Prostate gland (tissue), 2 donors: ENCODE results near the gene CEP78. TPM values are rescaled to one million over a fixed set of nuclear protein-coding genes. Genes with fewer than 3 reads are reported as not detected.
"Not testable (repeated sequence)": the region's sequence is repeated elsewhere in the genome, so short reads cannot be mapped to it uniquely, and the experiment has no call there.

Source experiments
- DNase-seq: peaks from one replicate; pipeline ENCODE4 v3.0.0-alpha.2; 2019; ENCODE audit warnings: low spot score
- H3K27ac ChIP-seq, 2 donors: fragments of 200-600 bp; sonication (generic); 2 replicates each; pipeline ENCODE4 v1.5.1; 2017 to 2019
- H3K27me3 ChIP-seq: fragments of 200-600 bp; sonication (generic); replicated peaks from 2 replicates; pipeline ENCODE4 v1.5.1; 2019; ENCODE audit not compliant: insufficient read depth
- H3K36me3 ChIP-seq, 2 donors: fragments of 200-600 bp; sonication (generic); 1 replicate in 1 of 2; 2 replicates in 1 of 2; pipeline versions ENCODE4 v1.5.1 to v1.8.1; 2017 to 2019
- H3K4me1 ChIP-seq: fragments of 200-600 bp; sonication (generic); replicated peaks from 2 replicates; pipeline ENCODE4 v1.5.1; 2019
- H3K4me3 ChIP-seq, 2 donors: fragments of 200-600 bp; sonication (generic); 2 replicates each; pipeline ENCODE4 v1.5.1; 2017 to 2019
- H3K9me3 ChIP-seq: fragments of 200-600 bp; sonication (generic); 2 replicates; pipeline ENCODE4 v1.5.1; 2017
- POLR2A ChIP-seq: fragments of 450-650 bp; IDR thresholded peaks from one replicate; pipeline ENCODE4 v1.6.1; 2016; ENCODE audit warnings: antibody characterized with exemption, mild to moderate bottlenecking
- POLR2AphosphoS5 ChIP-seq: sonication (generic); formaldehyde crosslinking; IDR thresholded peaks from one replicate; pipeline ENCODE4 v1.6.1; 2017; ENCODE audit warnings: antibody characterized with exemption
- WGBS: methylation state at CpG from one replicate; pipeline ENCODE4 v1.1.5; 2018; 5-methylcytosine and 5-hydroxymethylcytosine counted together
- intact Hi-C: fragments of 100-400 bp; cut with DNase I; formaldehyde crosslinking; loops from one replicate; pipeline ENCODE4 v1.14.2; 2022
- total RNA-seq, 2 donors: library from RNA; depleted of rRNA; stranded (reverse); fragments of >200 nt; gene quantifications; one replicate each; pipeline ENCODE4 v1.1.0, GENCODE V29; 2016
- TF ChIP-seq, protein P1 (sequence below), 4 experiments: fragments of 200-600 bp in 2 of 4; fragments of 450-650 bp in 2 of 4; sonication (generic) in 2 of 4; IDR thresholded peaks; 1 replicate in 3 of 4; 2 replicates in 1 of 4; pipeline ENCODE4 v1.5.1; 2016 to 2019; ENCODE audit warnings: antibody characterized with exemption in 4 of 4, mild to moderate bottlenecking in 2 of 4, moderate library complexity in 2 of 4

CEP78 gene
- total RNA-seq, 2 donors from 2014 or later = 12.0 to 16.5 TPM

DNA sequence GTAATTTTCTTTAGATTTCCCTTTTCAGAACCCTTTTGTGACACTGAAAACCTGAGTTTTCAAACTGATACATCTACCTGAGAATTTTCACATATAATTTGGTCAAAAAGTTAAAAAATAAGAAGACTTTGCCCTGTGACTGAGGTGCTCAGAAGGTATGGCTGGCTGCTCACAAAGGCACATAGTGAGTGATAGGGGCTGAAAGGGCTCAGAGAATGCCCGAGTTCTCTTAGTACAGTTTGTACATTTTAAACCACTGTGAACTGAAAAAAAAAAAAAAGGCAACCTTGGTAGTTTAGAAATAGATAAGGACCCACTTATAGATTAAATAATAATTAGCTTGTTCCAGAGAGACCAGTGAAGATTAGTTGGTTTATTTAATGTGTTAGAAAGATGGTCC is 42.9 kb downstream of the CEP78 start:
- 76% methylated on average over 1 of the region's 1 CpG for WGBS
- H3K27ac ChIP-seq = no peak overlapping the region
- intact Hi-C loops = no loop called here

GRCh38 chr9:78280982-78281668 is 45.2 kb downstream of the CEP78 start:
- H3K36me3 ChIP-seq = no peaks in the 10 kb centered on the region
- H3K4me1 ChIP-seq = no peaks in the 10 kb centered on the region
- no peak overlapping the region for H3K4me3 ChIP-seq
- intact Hi-C loops = no loop called here
- TF ChIP-seq POLR2AphosphoS5 = peak; percentile 10
- TF ChIP-seq POLR2A = no peak
- H3K9me3 ChIP-seq = no peaks in the 10 kb centered on the region
- peak; percentile 41 for DNase-seq
- 29% methylated on average over 3 of the region's 3 CpGs for WGBS
- H3K27me3 ChIP-seq = no peaks in the 10 kb centered on the region
- H3K27ac ChIP-seq = no peak overlapping the region

More for the DNA sequence above, 42.9 kb downstream of the CEP78 start:
- DNase-seq = no peak
- Histone ChIP-seq H3K27me3 (no peaks in the 10 kb centered on the region), H3K4me1 (no peaks in the 10 kb centered on the region), H3K36me3 (no peaks in the 10 kb centered on the region), H3K4me3 (no peak overlapping the region), H3K9me3 (no peaks in the 10 kb centered on the region)
- TF ChIP-seq POLR2A (no peak), POLR2AphosphoS5 (no peak)
- TF ChIP-seq, protein P1, sequence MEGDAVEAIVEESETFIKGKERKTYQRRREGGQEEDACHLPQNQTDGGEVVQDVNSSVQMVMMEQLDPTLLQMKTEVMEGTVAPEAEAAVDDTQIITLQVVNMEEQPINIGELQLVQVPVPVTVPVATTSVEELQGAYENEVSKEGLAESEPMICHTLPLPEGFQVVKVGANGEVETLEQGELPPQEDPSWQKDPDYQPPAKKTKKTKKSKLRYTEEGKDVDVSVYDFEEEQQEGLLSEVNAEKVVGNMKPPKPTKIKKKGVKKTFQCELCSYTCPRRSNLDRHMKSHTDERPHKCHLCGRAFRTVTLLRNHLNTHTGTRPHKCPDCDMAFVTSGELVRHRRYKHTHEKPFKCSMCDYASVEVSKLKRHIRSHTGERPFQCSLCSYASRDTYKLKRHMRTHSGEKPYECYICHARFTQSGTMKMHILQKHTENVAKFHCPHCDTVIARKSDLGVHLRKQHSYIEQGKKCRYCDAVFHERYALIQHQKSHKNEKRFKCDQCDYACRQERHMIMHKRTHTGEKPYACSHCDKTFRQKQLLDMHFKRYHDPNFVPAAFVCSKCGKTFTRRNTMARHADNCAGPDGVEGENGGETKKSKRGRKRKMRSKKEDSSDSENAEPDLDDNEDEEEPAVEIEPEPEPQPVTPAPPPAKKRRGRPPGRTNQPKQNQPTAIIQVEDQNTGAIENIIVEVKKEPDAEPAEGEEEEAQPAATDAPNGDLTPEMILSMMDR (IDR thresholded peaks at IDR 0.05) = no peak

GRCh38 chr9:78284181-78284580 is 48.3 kb downstream of the CEP78 start:
- H3K27me3 ChIP-seq, DNase-seq, H3K4me1 ChIP-seq, H3K36me3 ChIP-seq, H3K4me3 ChIP-seq, intact Hi-C loops, H3K9me3 ChIP-seq, H3K27ac ChIP-seq: not testable (repeated sequence)
- WGBS = 92% methylated on average over 4 of the region's 4 CpGs

- intact Hi-C loops = no loop called here
- no peak for DNase-seq
- Histone ChIP-seq H3K36me3 (no peaks in the 10 kb centered on the region), H3K27me3 (no peaks in the 10 kb centered on the region), H3K27ac (no peak overlapping the region), H3K4me1 (no peaks in the 10 kb centered on the region), H3K4me3 (no peak overlapping the region), H3K9me3 (no peaks in the 10 kb centered on the region)
- TF ChIP-seq, protein P1 (IDR thresholded peaks at IDR 0.05) = no peak
- TF ChIP-seq POLR2AphosphoS5 = no peak
- TF ChIP-seq POLR2A = no peak
Measured at GRCh38 chr9:78286125-78286524, 50.2 kb downstream of the CEP78 start.

GRCh38 chr9:78286946-78287388 is 51.1 kb downstream of the CEP78 start:
- 97% methylated on average over 6 of the region's 6 CpGs for WGBS

More at GRCh38 chr9:78286946-78287388, 51.1 kb downstream of the CEP78 start:
- no peak for DNase-seq
- H3K27ac ChIP-seq = no peak overlapping the region
- H3K36me3 ChIP-seq = no peaks in the 10 kb centered on the region
- no peak for TF ChIP-seq POLR2AphosphoS5
- TF ChIP-seq, protein P1 (IDR thresholded peaks at IDR 0.05) = no peak
- TF ChIP-seq POLR2A = no peak
- intact Hi-C loops = no loop called here
- H3K4me1 ChIP-seq = no peaks in the 10 kb centered on the region
- no peak overlapping the region for H3K4me3 ChIP-seq
- H3K27me3 ChIP-seq = no peaks in the 10 kb centered on the region
- no peaks in the 10 kb centered on the region for H3K9me3 ChIP-seq
